Mucosa of descending colon (tissue), 3 donors: ENCODE measurements around the gene ZMIZ1. TPM values are rescaled to one million over a fixed set of nuclear protein-coding genes. Genes with fewer than 3 reads are reported as not detected.

Experiments
- ATAC-seq: fragments of 200-7000 bp; cut with Tn5 transposase; one replicate; pipeline ENCODE4 v1.9.1; 2020; ENCODE audit warnings: mild to moderate bottlenecking, moderate library complexity
- DNase-seq, 3 donors: peaks; one replicate each; pipeline ENCODE4 v3.0.0-alpha.2; 2020
- H3K36me3 ChIP-seq: fragments of 200-600 bp; one replicate; pipeline ENCODE4 v1.8.0; 2021; ENCODE audit warnings: low read depth, mild to moderate bottlenecking
- H3K4me1 ChIP-seq: fragments of 200-600 bp; one replicate; pipeline ENCODE4 v1.8.0; 2021; ENCODE audit warnings: low read depth, mild to moderate bottlenecking
- H3K4me3 ChIP-seq: fragments of 200-600 bp; one replicate; pipeline ENCODE4 v1.8.0; 2021; ENCODE audit warnings: mild to moderate bottlenecking
- H3K9me3 ChIP-seq: fragments of 200-600 bp; one replicate; pipeline ENCODE4 v1.8.0; 2021; ENCODE audit warnings: mild to moderate bottlenecking
- CTCF ChIP-seq: fragments of 200-600 bp; IDR thresholded peaks from one replicate; pipeline ENCODE4 v1.8.0; 2022; ENCODE audit warnings: antibody characterized with exemption, mild to moderate bottlenecking
- intact Hi-C, 2 donors: fragments of 100-400 bp; cut with DNase I in 1 of 2; cut with micrococcal nuclease in 1 of 2; formaldehyde crosslinking; loops; one replicate each; pipeline versions ENCODE4 v1.11.0 to v1.11.1; 2022; cut with DNase I, micrococcal nuclease
- total RNA-seq, 3 donors: library from RNA; stranded (reverse); fragmentation: NEBNext Ultra II Directional in 2 of 3; extraction: Animal tissue kit (Norgen Biotek cat#: 25700) in 2 of 3; gene quantifications; one replicate each; pipeline versions ENCODE4 v1.2.1 to v1.2.4, GENCODE V29; 2021 to 2023
- donor health status: DM: no; HTN: no; CAD: no; lungs with moderate emphysema.
- donor health status: DM: no; HTN: no; CAD: no.
- donor health status: DM: no; HTN: yes; CAD: no.

The ZMIZ1 gene
- total RNA-seq, 3 donors from 2014 or later = 61.4 to 103 (median 89.1) TPM

GRCh38 chr10:79107736-79108264, 39.0 kb downstream of the ZMIZ1 start:
- H3K4me1 ChIP-seq = peaks cover 16% of the 10 kb centered on the region
- intact Hi-C loops = no loop called here
- no peak overlapping the region for H3K4me3 ChIP-seq
- no peaks in the 10 kb centered on the region for H3K36me3 ChIP-seq
- no peak for TF ChIP-seq CTCF
- no peak for ATAC-seq
- no peak for DNase-seq
- no peaks in the 10 kb centered on the region for H3K9me3 ChIP-seq

- no peak for DNase-seq
- no peak for ATAC-seq
- no peaks in the 10 kb centered on the region for H3K36me3 ChIP-seq
- intact Hi-C loops = no loop called here
- peaks cover 15% of the 10 kb centered on the region for H3K4me1 ChIP-seq
- no peaks in the 10 kb centered on the region for H3K9me3 ChIP-seq
- no peak overlapping the region for H3K4me3 ChIP-seq
- no peak for TF ChIP-seq CTCF
Measured at GRCh38 chr10:79108728-79109127, 40.0 kb downstream of the ZMIZ1 start.

DNA sequence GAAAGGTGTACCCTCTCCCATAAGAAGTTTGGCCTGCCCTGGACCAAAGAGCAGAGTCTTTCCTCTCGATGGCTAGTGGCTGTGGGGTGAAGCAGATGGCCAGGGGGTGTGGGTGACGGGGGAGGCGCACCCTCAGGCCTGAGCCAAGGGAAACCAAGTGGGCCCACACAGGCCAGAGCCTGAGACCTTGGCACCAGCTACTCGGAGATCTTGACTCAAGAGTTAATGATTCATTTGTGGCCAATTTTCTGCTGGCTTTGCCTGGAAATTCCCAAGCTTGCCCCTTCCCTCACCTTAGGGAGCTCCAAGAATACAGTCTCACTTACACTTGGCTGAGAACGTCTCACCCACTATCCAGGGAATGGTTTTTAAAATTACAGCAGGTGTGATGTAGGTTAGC, 42.7 kb downstream of the ZMIZ1 start:
- ATAC-seq (peak; percentile 59), DNase-seq (no peak)
- H3K4me1 ChIP-seq = peaks cover 18% of the 10 kb centered on the region
- intact Hi-C loops = no loop called here
- H3K36me3 ChIP-seq = no peaks in the 10 kb centered on the region
- H3K9me3 ChIP-seq = no peaks in the 10 kb centered on the region
- no peak overlapping the region for H3K4me3 ChIP-seq
- no peak for TF ChIP-seq CTCF

GRCh38 chr10:79111846-79112614, 43.3 kb downstream of the ZMIZ1 start:
- DNase-seq = no peak
- H3K9me3 ChIP-seq = no peaks in the 10 kb centered on the region
- TF ChIP-seq CTCF = no peak
- peaks cover 20% of the 10 kb centered on the region for H3K4me1 ChIP-seq
- intact Hi-C loops = no loop called here
- ATAC-seq = no peak
- no peaks in the 10 kb centered on the region for H3K36me3 ChIP-seq
- no peak overlapping the region for H3K4me3 ChIP-seq

- no peak for DNase-seq
- peaks cover 23% of the 10 kb centered on the region for H3K4me1 ChIP-seq
Measured at GRCh38 chr10:79112881-79113431, 44.2 kb downstream of the ZMIZ1 start.

More at GRCh38 chr10:79112881-79113431, 44.2 kb downstream of the ZMIZ1 start:
- ATAC-seq = peak; percentile 3
- H3K9me3 ChIP-seq = no peaks in the 10 kb centered on the region
- H3K36me3 ChIP-seq = no peaks in the 10 kb centered on the region
- no peak for TF ChIP-seq CTCF
- H3K4me3 ChIP-seq = no peak overlapping the region
- intact Hi-C loops = no loop called here
